ENCODE data around the gene ASTN2.

ASTN2 gene

GRCh38 chr9:116978155-116978554 lies 436.7 kb downstream of the ASTN2 start:
- Mint-ChIP-seq H3K4me1 (ENCODE audit: low read depth) (no peaks in the 10 kb centered on the region), H3K36me3 (ENCODE audit: low read depth) (no peaks in the 10 kb centered on the region), H3K4me3 (no peak overlapping the region), H3K9me3 (no peaks in the 10 kb centered on the region), H3K27ac (no peak overlapping the region), H3K27me3 (ENCODE audit: low read depth) (no peaks in the 10 kb centered on the region)

GRCh38 chr9:116975126-116975525 lies 439.7 kb downstream of the ASTN2 start:
- no peaks in the 10 kb centered on the region for H3K27me3 Mint-ChIP-seq (ENCODE audit: low read depth)
- no peaks in the 10 kb centered on the region for H3K4me1 Mint-ChIP-seq (ENCODE audit: low read depth)
- H3K9me3 Mint-ChIP-seq, result no peaks in the 10 kb centered on the region
- no peaks in the 10 kb centered on the region for H3K36me3 Mint-ChIP-seq (ENCODE audit: low read depth)
- no peak overlapping the region for H3K4me3 Mint-ChIP-seq
- H3K27ac Mint-ChIP-seq, result no peak overlapping the region

GRCh38 chr9:116966199-116966598 lies 448.7 kb downstream of the ASTN2 start:
- H3K4me1 Mint-ChIP-seq (ENCODE audit: low read depth), result no peaks in the 10 kb centered on the region
- no peaks in the 10 kb centered on the region for H3K9me3 Mint-ChIP-seq
- H3K36me3 Mint-ChIP-seq (ENCODE audit: low read depth), result no peaks in the 10 kb centered on the region
- no peak overlapping the region for H3K4me3 Mint-ChIP-seq
- no peaks in the 10 kb centered on the region for H3K27me3 Mint-ChIP-seq (ENCODE audit: low read depth)
- H3K27ac Mint-ChIP-seq, result no peak overlapping the region

GRCh38 chr9:116964258-116964657 lies 450.6 kb downstream of the ASTN2 start:
- no peaks in the 10 kb centered on the region for H3K9me3 Mint-ChIP-seq
- no peaks in the 10 kb centered on the region for H3K4me1 Mint-ChIP-seq (ENCODE audit: low read depth)
- H3K4me3 Mint-ChIP-seq, result no peak overlapping the region
- H3K36me3 Mint-ChIP-seq (ENCODE audit: low read depth), result no peaks in the 10 kb centered on the region
- no peak overlapping the region for H3K27ac Mint-ChIP-seq
- peaks cover under 1% of the 10 kb centered on the region for H3K27me3 Mint-ChIP-seq (ENCODE audit: low read depth)

GRCh38 chr9:116959809-116960208 lies 455.0 kb downstream of the ASTN2 start:
- Mint-ChIP-seq H3K27me3 (ENCODE audit: low read depth) (peaks cover 6% of the 10 kb centered on the region), H3K9me3 (no peaks in the 10 kb centered on the region), H3K4me1 (ENCODE audit: low read depth) (no peaks in the 10 kb centered on the region), H3K36me3 (ENCODE audit: low read depth) (no peaks in the 10 kb centered on the region), H3K4me3 (no peak overlapping the region), H3K27ac (no peak overlapping the region)

GRCh38 chr9:116958881-116959280 lies 456.0 kb downstream of the ASTN2 start:
- no peak overlapping the region for H3K27ac Mint-ChIP-seq
- H3K27me3 Mint-ChIP-seq (ENCODE audit: low read depth), result peaks cover 6% of the 10 kb centered on the region
- H3K4me3 Mint-ChIP-seq, result no peak overlapping the region

GRCh38 chr9:116954731-116955130 lies 460.1 kb downstream of the ASTN2 start:
- Mint-ChIP-seq H3K4me3 (no peak overlapping the region), H3K36me3 (ENCODE audit: low read depth) (no peaks in the 10 kb centered on the region), H3K27me3 (ENCODE audit: low read depth) (peaks cover 6% of the 10 kb centered on the region), H3K9me3 (no peaks in the 10 kb centered on the region), H3K4me1 (ENCODE audit: low read depth) (no peaks in the 10 kb centered on the region), H3K27ac (no peak overlapping the region)

More at GRCh38 chr9:116958881-116959280, 456.0 kb downstream of the ASTN2 start:
- Mint-ChIP-seq H3K36me3 (ENCODE audit: low read depth) (no peaks in the 10 kb centered on the region), H3K9me3 (no peaks in the 10 kb centered on the region), H3K4me1 (ENCODE audit: low read depth) (no peaks in the 10 kb centered on the region)

GRCh38 chr9:116953271-116953670 lies 461.6 kb downstream of the ASTN2 start:
- Mint-ChIP-seq H3K4me3 (no peak overlapping the region), H3K27ac (no peak overlapping the region), H3K9me3 (peaks cover 3% of the 10 kb centered on the region), H3K36me3 (ENCODE audit: low read depth) (no peaks in the 10 kb centered on the region), H3K27me3 (ENCODE audit: low read depth) (no peaks in the 10 kb centered on the region), H3K4me1 (ENCODE audit: low read depth) (no peaks in the 10 kb centered on the region)

GRCh38 chr9:116952436-116952810 lies 462.4 kb downstream of the ASTN2 start:
- no peaks in the 10 kb centered on the region for H3K36me3 Mint-ChIP-seq (ENCODE audit: low read depth)
- no peaks in the 10 kb centered on the region for H3K27me3 Mint-ChIP-seq (ENCODE audit: low read depth)
- no peak overlapping the region for H3K27ac Mint-ChIP-seq
- H3K4me3 Mint-ChIP-seq, result no peak overlapping the region
- peaks cover 3% of the 10 kb centered on the region for H3K9me3 Mint-ChIP-seq
- H3K4me1 Mint-ChIP-seq (ENCODE audit: low read depth), result no peaks in the 10 kb centered on the region

GRCh38 chr9:116951588-116952435 lies 463.0 kb downstream of the ASTN2 start:
- H3K4me1 Mint-ChIP-seq (ENCODE audit: low read depth), result no peaks in the 10 kb centered on the region
- peaks cover 3% of the 10 kb centered on the region for H3K9me3 Mint-ChIP-seq
- H3K27me3 Mint-ChIP-seq (ENCODE audit: low read depth), result no peaks in the 10 kb centered on the region
- no peak overlapping the region for H3K4me3 Mint-ChIP-seq
- no peaks in the 10 kb centered on the region for H3K36me3 Mint-ChIP-seq (ENCODE audit: low read depth)
- no peak overlapping the region for H3K27ac Mint-ChIP-seq

GRCh38 chr9:116945817-116946216 lies 469.0 kb downstream of the ASTN2 start:
- Mint-ChIP-seq H3K9me3 (peaks cover 3% of the 10 kb centered on the region), H3K36me3 (ENCODE audit: low read depth) (no peaks in the 10 kb centered on the region), H3K27me3 (ENCODE audit: low read depth) (no peaks in the 10 kb centered on the region), H3K4me3 (no peak overlapping the region), H3K4me1 (ENCODE audit: low read depth) (no peaks in the 10 kb centered on the region), H3K27ac (no peak overlapping the region)

GRCh38 chr9:116944714-116945534 lies 469.9 kb downstream of the ASTN2 start:
- no peak overlapping the region for H3K27ac Mint-ChIP-seq
- no peaks in the 10 kb centered on the region for H3K4me1 Mint-ChIP-seq (ENCODE audit: low read depth)
- H3K4me3 Mint-ChIP-seq, result no peak overlapping the region
- H3K27me3 Mint-ChIP-seq (ENCODE audit: low read depth), result no peaks in the 10 kb centered on the region
- H3K36me3 Mint-ChIP-seq (ENCODE audit: low read depth), result no peaks in the 10 kb centered on the region
- peaks cover 3% of the 10 kb centered on the region for H3K9me3 Mint-ChIP-seq

- no peaks in the 10 kb centered on the region for H3K36me3 Mint-ChIP-seq (ENCODE audit: low read depth)
- H3K9me3 Mint-ChIP-seq, result peaks cover 3% of the 10 kb centered on the region
- no peak overlapping the region for H3K27ac Mint-ChIP-seq
- no peak overlapping the region for H3K4me3 Mint-ChIP-seq
- H3K4me1 Mint-ChIP-seq (ENCODE audit: low read depth), result no peaks in the 10 kb centered on the region
- no peaks in the 10 kb centered on the region for H3K27me3 Mint-ChIP-seq (ENCODE audit: low read depth)
These were observed 470.9 kb downstream of the ASTN2 start for GRCh38 chr9:116943970-116944369.

- Mint-ChIP-seq H3K27ac (no peak overlapping the region), H3K4me1 (ENCODE audit: low read depth) (no peaks in the 10 kb centered on the region), H3K9me3 (no peaks in the 10 kb centered on the region), H3K36me3 (ENCODE audit: low read depth) (no peaks in the 10 kb centered on the region), H3K27me3 (ENCODE audit: low read depth) (no peaks in the 10 kb centered on the region), H3K4me3 (no peak overlapping the region)
These were observed 472.2 kb downstream of the ASTN2 start for GRCh38 chr9:116942593-116943061.

- Mint-ChIP-seq H3K27ac (no peak overlapping the region), H3K4me1 (ENCODE audit: low read depth) (no peaks in the 10 kb centered on the region), H3K4me3 (no peak overlapping the region), H3K9me3 (peaks cover 1% of the 10 kb centered on the region), H3K27me3 (ENCODE audit: low read depth) (no peaks in the 10 kb centered on the region), H3K36me3 (ENCODE audit: low read depth) (no peaks in the 10 kb centered on the region)
These were observed 473.6 kb downstream of the ASTN2 start for GRCh38 chr9:116941266-116941665.

All from T-helper 1 cell treated with Interleukin-12 subunit alpha and Interleukin-12 subunit beta and Interleukin-4 antibody, amounts not matched to agents 30 μg/mL and 1 μg/mL, for 36 hours (primary cell).